ENCODE data around the gene SLC24A3. TPM values are rescaled to one million over a fixed set of nuclear protein-coding genes. Genes with fewer than 3 reads are reported as not detected.

SLC24A3 gene
- total and polyA plus RNA-seq, 2 of the 13 experiments (the other 11 are each of a cell fraction or from before 2014, with no cell fraction given): not detected

DNA sequence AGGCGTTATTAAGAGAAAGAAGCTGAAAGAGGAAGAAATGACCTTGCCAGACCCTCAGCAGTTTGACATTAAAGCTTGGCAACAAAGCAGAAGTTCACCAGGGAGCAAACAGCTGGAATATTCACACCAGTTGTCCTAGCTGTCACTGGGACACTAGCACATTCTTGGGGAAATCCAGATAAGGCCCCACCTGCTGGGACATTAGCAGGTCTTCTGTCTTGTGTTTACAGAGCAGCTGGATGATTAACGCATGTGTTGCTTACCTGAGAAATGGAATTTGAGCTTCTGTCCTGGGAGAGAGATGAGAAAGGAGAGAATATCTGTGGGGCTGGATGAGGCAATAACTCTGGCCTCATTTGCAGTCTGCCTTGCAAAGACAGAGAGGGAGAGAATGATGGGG is 408.0 kb downstream of the SLC24A3 start (continued):
- TF ChIP-seq, protein P1, sequence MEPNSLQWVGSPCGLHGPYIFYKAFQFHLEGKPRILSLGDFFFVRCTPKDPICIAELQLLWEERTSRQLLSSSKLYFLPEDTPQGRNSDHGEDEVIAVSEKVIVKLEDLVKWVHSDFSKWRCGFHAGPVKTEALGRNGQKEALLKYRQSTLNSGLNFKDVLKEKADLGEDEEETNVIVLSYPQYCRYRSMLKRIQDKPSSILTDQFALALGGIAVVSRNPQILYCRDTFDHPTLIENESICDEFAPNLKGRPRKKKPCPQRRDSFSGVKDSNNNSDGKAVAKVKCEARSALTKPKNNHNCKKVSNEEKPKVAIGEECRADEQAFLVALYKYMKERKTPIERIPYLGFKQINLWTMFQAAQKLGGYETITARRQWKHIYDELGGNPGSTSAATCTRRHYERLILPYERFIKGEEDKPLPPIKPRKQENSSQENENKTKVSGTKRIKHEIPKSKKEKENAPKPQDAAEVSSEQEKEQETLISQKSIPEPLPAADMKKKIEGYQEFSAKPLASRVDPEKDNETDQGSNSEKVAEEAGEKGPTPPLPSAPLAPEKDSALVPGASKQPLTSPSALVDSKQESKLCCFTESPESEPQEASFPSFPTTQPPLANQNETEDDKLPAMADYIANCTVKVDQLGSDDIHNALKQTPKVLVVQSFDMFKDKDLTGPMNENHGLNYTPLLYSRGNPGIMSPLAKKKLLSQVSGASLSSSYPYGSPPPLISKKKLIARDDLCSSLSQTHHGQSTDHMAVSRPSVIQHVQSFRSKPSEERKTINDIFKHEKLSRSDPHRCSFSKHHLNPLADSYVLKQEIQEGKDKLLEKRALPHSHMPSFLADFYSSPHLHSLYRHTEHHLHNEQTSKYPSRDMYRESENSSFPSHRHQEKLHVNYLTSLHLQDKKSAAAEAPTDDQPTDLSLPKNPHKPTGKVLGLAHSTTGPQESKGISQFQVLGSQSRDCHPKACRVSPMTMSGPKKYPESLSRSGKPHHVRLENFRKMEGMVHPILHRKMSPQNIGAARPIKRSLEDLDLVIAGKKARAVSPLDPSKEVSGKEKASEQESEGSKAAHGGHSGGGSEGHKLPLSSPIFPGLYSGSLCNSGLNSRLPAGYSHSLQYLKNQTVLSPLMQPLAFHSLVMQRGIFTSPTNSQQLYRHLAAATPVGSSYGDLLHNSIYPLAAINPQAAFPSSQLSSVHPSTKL (CRISPR knock-in tag; IDR thresholded peaks at IDR 0.05): peak; percentile 81
- no peak for TF ChIP-seq EEA1 (CRISPR knock-in tag; IDR thresholded peaks at IDR 0.05; ENCODE audit: borderline replicate concordance)
- TF ChIP-seq ZNF3 (CRISPR knock-in tag; IDR thresholded peaks at IDR 0.05): no peak
- TF ChIP-seq, protein P2, sequence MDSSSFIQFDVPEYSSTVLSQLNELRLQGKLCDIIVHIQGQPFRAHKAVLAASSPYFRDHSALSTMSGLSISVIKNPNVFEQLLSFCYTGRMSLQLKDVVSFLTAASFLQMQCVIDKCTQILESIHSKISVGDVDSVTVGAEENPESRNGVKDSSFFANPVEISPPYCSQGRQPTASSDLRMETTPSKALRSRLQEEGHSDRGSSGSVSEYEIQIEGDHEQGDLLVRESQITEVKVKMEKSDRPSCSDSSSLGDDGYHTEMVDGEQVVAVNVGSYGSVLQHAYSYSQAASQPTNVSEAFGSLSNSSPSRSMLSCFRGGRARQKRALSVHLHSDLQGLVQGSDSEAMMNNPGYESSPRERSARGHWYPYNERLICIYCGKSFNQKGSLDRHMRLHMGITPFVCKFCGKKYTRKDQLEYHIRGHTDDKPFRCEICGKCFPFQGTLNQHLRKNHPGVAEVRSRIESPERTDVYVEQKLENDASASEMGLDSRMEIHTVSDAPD (CRISPR knock-in tag; IDR thresholded peaks at IDR 0.05): peak; percentile 33; the same call in 1 of the 2 replicates
- TF ChIP-seq, protein P3, sequence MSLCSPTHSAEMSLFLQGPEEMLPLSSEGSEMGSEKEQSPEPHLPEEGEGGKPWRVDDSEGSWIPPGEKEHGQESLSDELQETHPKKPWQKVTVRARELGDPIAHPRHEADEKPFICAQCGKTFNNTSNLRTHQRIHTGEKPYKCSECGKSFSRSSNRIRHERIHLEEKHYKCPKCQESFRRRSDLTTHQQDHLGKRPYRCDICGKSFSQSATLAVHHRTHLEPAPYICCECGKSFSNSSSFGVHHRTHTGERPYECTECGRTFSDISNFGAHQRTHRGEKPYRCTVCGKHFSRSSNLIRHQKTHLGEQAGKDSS (CRISPR knock-in tag; IDR thresholded peaks at IDR 0.05; ENCODE audit: borderline replicate concordance, low read depth): peak; percentile 34; the same call in 1 of the 2 replicates
- TF ChIP-seq, protein P4, sequence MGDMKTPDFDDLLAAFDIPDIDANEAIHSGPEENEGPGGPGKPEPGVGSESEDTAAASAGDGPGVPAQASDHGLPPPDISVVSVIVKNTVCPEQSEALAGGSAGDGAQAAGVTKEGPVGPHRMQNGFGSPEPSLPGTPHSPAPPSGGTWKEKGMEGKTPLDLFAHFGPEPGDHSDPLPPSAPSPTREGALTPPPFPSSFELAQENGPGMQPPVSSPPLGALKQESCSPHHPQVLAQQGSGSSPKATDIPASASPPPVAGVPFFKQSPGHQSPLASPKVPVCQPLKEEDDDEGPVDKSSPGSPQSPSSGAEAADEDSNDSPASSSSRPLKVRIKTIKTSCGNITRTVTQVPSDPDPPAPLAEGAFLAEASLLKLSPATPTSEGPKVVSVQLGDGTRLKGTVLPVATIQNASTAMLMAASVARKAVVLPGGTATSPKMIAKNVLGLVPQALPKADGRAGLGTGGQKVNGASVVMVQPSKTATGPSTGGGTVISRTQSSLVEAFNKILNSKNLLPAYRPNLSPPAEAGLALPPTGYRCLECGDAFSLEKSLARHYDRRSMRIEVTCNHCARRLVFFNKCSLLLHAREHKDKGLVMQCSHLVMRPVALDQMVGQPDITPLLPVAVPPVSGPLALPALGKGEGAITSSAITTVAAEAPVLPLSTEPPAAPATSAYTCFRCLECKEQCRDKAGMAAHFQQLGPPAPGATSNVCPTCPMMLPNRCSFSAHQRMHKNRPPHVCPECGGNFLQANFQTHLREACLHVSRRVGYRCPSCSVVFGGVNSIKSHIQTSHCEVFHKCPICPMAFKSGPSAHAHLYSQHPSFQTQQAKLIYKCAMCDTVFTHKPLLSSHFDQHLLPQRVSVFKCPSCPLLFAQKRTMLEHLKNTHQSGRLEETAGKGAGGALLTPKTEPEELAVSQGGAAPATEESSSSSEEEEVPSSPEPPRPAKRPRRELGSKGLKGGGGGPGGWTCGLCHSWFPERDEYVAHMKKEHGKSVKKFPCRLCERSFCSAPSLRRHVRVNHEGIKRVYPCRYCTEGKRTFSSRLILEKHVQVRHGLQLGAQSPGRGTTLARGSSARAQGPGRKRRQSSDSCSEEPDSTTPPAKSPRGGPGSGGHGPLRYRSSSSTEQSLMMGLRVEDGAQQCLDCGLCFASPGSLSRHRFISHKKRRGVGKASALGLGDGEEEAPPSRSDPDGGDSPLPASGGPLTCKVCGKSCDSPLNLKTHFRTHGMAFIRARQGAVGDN (CRISPR knock-in tag; IDR thresholded peaks at IDR 0.05): no peak
- peak; percentile 73 for TF ChIP-seq ZNF331 (CRISPR knock-in tag; IDR thresholded peaks at IDR 0.05)
- no peak for TF ChIP-seq NFYC (CRISPR knock-in tag; IDR thresholded peaks at IDR 0.05)
- no peak for TF ChIP-seq CHD4 (IDR thresholded peaks at IDR 0.05; ENCODE audit: borderline replicate concordance, low read length)
- TF ChIP-seq ZNF451 (CRISPR knock-in tag; IDR thresholded peaks at IDR 0.05): no peak
- TF ChIP-seq, protein P5, sequence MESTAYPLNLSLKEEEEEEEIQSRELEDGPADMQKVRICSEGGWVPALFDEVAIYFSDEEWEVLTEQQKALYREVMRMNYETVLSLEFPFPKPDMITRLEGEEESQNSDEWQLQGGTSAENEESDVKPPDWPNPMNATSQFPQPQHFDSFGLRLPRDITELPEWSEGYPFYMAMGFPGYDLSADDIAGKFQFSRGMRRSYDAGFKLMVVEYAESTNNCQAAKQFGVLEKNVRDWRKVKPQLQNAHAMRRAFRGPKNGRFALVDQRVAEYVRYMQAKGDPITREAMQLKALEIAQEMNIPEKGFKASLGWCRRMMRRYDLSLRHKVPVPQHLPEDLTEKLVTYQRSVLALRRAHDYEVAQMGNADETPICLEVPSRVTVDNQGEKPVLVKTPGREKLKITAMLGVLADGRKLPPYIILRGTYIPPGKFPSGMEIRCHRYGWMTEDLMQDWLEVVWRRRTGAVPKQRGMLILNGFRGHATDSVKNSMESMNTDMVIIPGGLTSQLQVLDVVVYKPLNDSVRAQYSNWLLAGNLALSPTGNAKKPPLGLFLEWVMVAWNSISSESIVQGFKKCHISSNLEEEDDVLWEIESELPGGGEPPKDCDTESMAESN (CRISPR knock-in tag; conservative IDR thresholded peaks at IDR 0.05): no peak
- TF ChIP-seq RFXAP (CRISPR knock-in tag; IDR thresholded peaks at IDR 0.05; ENCODE audit: borderline replicate concordance): no peak
- TF ChIP-seq, protein P6, sequence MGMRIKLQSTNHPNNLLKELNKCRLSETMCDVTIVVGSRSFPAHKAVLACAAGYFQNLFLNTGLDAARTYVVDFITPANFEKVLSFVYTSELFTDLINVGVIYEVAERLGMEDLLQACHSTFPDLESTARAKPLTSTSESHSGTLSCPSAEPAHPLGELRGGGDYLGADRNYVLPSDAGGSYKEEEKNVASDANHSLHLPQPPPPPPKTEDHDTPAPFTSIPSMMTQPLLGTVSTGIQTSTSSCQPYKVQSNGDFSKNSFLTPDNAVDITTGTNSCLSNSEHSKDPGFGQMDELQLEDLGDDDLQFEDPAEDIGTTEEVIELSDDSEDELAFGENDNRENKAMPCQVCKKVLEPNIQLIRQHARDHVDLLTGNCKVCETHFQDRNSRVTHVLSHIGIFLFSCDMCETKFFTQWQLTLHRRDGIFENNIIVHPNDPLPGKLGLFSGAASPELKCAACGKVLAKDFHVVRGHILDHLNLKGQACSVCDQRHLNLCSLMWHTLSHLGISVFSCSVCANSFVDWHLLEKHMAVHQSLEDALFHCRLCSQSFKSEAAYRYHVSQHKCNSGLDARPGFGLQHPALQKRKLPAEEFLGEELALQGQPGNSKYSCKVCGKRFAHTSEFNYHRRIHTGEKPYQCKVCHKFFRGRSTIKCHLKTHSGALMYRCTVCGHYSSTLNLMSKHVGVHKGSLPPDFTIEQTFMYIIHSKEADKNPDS (CRISPR knock-in tag; IDR thresholded peaks at IDR 0.05): no peak
- no peak for TF ChIP-seq MAFF (IDR thresholded peaks at IDR 0.05; ENCODE audit: low read depth, low read length)
- peak; percentile 31; the same call in 1 of the 2 replicates for TF ChIP-seq SIX4 (CRISPR knock-in tag; IDR thresholded peaks at IDR 0.05)
